ENCODE data around the gene TRPV4.

TRPV4 gene

DNA sequence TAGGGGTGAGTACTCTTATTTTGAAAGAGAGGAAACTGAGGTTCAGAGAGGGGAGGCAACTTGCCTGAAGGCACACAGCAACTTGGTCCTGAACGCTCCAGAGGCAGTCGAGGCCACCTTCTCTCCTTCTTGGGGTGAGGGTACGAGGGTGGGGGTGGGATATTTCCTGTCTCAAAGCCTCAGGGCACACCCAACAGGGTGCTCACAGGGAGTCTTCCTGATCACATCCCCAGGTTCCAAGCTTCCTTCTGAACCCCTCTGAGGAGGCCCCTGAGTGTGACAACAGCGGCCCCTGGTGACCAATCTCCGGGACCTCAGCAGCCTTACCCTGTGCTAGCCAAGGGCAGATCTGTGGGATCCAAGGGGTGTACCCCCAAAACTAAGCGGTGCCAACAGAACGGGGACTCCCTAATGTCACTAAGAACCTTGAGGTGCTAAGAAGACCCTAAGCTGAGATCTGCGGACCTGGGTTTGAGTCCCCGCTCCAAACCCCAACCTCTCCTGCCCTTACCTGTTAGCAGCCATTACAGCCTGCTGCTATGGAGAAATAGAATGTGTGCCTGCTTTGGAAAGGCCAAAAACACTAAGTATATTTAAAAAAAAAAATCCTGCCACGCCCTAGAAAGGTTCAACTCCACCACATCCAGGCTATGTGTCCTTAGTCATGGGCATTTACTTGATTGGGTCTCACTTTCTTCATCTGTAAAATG lies 57.9 kb downstream of the TRPV4 start:
- peak; percentile 76 for DNase-seq

DNA sequence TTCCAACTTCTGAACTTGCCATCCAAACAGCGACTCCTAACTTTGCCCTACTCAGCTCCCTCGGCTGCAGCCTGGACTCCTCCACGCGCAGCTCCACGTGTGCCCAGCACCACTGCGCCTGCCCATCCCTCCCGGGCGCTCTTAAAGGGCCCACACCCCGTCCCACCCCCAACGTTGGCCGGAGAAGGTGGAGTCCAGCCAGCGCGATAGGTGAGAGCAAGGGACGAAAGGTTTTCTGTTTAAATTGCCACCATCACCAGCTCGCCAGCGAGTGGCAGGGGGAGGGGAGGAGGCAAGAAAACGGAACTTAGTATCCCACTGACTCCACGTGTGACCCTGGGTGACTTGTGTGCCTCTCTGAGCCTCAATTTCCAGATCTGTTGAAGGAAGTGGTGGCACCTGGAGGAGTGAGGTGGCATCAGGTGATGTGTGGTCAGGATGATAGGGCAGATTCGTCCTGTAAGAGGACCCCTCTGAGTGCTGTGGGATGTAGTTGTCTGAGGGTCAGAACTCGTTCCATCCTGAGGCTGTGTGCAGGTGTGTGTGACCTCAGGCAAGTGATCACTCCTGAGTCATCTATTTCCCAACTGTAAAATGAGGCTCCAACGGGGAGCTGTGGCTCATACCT lies 59.7 kb downstream of the TRPV4 start:
- DNase-seq: no peak

DNA sequence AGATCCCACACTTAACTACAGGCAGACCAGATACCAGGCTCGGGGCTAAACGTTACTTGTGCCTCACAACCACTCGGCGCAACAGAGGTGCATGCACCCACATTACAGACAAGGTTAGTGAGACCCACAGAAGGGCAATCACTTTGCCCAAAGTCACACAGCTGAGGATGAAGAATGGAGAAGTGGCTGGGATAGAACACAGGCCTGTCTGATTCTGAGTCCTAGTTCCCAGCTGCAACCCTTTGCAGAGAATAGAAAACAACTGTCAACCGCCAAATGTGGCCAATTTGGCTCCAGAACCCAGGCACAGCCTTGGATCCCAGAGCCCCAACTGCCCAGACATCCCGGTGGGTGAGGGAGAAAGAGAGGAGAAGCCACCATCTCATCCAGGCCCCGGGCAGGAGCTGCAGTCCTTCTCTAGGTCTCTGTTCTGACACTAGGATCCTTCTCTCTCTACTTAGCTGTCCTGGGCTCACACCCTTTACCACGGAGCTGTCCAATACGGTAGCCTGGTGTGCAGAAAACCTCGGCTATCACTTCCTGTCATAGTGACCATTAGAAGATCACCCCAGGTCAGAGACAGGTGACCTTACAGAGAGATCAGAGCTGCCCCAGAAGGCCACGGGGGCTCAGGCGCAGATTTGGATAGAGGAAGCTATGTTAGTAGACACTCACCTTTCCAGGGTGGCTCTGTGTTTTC lies 60.4 kb downstream of the TRPV4 start:
- no peak for DNase-seq

DNA sequence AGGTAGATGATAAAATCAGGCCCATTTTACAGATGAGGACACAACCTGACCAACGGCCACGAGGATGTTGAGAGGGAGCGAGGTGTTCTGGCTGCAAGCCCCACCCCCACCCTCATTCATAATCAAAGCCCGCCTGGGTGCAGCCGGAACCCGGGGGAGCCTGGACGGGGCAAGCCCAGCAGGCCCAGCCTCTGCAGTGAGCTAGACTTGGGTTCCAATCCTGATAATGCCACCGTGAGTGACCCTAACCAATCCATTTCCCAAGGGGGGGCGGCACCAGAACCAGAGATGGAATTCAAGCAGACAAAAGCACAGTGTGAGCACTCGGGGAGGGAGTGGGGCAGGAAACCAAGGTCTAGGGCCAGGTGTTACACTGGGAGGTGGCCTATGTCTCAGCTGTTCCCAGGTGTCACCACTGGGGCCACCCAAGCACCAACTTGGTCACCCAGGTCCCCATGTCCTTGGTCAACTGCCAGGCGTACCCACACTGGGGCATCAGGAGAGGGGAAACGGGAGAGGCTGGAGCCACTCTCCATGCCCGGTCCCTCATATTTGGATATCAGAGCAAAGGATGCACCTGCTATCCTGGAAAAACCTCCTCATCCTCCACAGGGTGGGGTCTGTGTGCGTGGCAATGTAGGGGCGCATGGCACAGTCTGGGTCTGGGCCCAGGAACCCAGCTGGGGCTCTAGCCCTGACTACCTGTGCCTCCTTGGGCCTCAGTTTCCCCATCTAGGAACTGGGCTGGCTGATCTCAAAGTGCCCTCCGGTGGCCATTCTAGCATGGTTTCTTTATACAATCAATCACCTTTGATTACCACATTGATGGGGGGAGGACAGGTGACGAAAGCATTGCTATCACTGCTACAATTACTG lies 61.2 kb downstream of the TRPV4 start:
- DNase-seq: no peak

DNA sequence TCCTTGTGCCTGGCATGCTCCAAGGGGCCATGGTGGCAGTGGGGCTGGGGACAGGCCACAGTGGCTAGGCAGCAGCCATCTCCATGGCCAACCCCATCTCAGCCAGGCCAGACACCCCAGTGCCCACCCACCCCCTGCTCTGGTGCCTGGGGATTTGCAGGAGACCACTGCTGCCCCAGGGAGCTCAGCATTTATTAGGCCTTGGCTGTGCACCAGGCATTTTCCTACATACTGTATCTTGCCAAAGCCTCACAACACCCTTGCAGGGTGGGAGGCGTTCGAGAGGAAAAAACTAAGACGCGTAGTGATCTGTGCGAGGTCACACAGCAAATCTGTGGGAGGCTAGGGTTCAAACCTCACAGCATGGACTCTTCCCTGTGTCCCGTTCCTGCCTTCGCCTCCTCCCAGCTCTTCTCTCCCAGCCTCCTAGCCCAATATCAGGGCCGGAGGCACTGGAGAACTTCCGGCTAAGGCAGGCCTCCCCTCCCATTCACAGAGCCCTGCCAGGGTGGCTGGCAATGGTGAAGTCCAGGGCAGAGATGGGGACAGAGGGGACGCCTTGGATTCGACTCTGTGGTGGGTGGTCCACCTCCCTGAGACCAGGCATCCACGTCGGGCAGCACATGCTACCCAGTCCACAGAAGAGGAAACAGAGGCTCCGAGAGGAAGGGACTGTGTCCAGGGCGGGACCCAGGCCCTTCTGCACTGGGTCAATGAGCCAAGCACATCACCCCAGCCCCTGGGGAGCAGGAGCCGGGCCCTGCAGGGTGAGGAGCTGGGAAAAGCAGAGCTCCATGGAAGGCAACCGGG lies 62.1 kb downstream of the TRPV4 start:
- no peak for DNase-seq

DNA sequence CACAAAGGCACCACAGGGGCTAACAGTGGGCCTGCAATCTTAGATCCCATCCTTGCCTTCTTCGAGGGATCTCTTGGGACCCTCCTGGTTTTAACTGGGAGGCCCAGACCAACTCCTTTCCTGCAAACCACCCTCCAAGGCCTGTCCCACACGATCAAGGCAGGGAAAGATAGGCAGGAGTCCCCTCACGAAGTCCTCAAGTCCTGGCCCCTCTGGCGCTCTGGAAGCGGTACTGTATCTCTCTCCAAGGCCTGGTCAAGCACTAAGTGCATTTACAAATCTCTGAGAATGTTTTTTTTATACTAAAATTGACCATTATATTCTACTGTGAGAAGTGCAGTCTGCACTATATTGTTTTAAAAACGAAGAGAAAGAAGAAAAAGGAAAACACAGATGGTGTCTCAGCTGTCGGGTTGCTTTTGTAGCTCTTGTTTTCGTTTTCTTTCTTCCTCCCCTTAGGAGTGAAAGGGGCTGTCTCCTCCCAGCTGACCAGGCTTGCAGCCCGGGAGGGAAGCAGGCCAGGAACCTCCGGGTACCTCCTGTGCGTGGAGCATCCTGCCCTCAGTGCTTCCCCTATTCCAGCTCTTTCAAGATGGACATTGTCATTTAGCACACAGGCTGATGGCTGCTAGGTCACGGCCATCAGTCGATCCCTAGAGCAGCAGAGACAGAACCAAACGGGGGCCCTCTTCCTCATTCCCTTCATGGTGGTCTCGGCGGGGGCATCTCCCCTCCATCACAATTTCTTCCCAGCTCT lies 62.9 kb downstream of the TRPV4 start:
- no peak for DNase-seq

DNA sequence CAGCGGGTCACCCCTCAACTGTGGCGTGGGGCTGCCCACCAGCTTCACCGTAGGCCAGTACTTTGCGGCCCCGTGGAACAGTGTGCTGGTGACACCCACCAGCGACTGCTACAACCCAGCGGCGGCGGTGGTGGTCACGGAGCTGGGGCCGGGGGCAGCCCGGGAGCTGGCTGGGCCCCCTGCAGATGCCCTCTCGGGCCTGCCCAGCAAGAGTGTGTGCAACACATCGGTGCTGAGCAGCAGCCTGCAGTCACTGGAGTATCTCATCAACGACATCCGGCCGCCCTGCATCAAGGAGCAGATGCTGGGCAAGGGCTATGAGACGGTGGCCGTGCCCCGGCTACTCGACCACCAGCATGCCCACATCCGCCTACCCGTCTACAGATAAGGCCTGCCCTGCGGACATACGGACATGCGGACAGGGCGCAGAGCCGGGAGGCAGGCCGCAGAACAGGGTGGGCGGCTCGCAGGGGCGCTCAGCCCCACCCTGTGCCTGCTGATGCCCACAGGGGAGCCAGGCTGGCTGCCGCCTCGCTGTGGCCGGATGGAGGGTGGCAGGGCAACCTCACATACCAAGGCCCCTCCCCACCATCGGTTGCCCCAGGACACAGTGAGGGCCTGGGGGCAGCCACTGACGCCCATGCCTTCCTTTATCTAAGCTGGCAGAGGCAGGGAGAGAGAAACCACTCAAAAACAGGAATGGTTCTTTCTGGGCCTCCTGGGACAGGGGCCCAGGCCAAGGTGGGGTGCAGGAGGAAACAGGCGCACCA lies 64.1 kb downstream of the TRPV4 start:
- no peak for DNase-seq

DNA sequence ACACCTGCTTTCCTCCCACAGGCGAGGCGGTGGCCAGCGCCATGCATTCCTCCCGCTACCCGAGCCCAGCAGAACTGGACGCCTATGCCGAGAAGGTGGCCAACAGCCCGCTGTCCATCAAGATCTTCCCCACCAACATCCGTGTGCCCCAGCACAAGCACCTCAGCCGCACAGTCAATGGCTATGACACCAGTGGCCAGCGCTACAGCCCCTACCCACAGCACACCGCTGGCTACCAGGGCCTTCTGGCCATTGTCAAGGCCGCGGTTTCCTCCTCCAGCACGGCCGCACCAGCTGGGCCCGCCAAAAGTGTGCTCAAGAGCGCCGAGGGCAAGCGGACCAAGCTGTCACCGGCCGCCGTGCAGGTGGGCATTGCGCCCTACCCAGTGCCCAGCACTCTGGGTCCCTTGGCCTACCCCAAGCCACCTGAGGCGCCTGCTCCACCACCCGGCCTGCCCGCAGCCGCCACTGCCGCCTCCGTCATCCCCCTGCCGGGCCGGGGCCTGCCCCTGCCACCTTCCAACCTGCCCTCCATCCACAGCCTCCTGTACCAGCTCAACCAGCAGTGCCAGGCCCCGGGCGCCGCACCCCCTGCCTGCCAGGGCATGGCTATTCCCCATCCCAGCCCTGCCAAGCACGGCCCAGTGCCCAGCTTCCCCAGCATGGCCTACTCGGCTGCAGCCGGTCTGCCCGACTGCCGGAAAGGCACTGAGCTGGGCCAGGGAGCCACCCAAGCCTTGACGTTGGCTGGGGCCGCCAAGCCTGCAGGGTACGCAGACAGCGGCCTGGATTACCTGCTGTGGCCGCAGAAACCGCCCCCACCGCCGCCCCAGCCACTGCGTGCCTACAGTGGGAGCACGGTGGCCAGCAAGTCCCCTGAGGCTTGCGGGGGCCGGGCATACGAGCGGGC lies 65.0 kb downstream of the TRPV4 start:
- DNase-seq: no peak

DNA sequence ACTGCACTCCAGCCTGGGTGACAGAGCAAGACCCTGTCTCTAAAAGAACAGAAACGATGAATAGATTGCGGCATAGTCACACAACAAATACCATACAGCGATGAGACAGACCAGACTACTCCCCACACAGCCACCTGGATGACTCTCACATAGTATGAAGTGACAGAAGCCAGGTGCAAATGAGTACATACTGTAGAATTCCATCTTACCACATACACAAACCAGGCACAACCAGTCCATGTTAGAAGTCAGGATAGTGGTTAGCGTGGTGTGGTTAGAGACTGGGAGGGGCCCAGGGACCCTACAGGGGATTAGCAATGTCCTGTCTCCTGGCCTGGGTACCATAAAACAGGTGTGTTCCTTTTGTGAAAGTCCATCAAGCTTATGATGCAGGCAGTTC lies 65.7 kb downstream of the TRPV4 start:
- no peak for DNase-seq

DNA sequence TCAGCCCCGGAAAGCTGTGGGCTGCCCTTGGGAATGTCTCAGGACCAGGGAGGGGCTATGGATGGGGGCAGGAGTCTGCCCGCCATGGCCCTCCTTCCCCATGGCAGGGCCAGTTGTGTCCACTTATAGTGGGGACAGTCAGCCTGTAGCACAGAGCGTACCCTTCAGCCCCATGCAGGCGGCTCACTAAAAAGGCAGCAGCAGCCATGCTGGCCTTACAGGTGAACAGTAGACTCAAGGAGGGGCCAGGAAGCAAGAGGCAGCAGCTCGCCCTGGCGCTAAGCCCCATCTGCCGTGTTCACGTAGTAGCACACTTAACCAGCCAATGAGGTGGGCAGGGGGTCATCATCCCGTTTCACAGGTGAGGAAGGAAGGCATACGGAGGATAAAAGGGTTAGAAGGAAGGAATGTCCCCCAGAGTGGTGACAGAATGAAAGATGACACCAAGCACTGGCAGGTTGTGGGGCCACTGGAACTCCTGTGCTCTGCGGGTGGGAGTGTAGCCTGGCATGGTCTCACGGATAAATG lies 66.9 kb downstream of the TRPV4 start:
- no peak for DNase-seq

DNA sequence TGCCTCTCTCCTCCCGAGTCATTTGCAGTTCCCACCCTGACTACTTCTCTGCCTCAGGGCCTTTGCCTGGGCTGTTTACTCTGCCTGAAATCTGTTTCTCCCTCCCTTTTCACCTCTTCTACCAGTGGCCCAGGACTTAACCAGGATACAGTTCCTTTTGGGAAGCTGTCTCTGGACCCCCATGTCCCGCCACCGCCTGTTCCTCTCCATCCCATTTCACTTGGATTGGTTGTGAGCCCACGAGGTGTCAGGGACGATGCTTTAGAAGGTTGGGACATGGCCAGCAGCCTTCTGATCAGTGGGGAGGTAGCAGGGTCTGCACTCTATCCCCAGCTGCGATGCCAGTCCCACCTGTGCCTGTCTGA lies 67.8 kb downstream of the TRPV4 start:
- no peak for DNase-seq

DNA sequence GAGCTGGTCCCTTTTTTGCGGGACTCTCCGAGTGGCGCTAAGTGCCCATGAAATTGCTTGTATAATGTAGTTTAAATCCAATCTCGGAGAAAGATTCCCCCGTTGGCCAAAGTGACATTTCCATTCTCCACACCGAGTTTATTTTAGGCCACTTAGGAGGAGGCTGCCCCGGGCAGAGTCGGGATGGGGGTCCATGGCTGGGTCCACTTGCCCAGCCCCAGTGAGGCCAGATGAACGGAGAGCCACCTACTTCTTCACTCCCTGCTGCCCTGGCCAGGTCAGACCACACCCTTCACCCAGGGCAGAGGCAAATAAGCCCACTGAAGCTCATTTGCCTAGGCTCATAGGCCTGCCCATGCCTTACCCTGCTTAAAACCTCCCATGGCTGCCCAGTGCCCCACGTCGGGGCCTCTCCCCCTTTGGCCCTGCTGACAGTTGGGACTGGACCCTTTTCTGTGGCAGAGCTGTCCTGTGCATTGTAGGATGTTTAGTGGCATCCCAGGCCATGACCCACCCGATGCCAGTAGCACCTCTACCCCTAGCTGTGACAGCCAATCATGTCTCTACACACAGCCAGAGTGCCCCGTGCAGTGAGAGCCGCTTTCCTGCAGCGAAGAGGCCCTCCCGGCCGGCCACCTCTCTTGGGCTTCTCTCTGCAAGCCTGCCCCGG lies 68.3 kb downstream of the TRPV4 start:
- no peak for DNase-seq

DNA sequence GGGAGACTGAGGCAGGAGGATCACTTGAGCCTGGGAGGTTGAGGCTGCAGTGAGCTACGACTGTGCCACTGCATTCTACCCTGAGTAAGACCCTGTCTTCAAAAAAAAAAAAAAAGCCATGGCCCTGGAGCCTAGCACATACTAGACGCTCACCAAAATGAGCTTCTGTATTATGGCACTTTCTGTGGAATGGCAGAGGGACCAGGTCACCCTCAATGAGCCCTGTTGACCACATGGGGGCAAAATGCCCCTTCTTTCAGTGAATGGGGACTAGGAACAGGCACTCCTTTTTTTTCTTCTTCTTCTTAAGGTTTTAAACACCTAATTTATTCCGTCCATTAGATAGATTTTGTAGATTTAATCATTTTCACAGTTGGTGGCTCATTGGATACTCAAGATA lies 69.1 kb downstream of the TRPV4 start:
- no peak for DNase-seq

DNA sequence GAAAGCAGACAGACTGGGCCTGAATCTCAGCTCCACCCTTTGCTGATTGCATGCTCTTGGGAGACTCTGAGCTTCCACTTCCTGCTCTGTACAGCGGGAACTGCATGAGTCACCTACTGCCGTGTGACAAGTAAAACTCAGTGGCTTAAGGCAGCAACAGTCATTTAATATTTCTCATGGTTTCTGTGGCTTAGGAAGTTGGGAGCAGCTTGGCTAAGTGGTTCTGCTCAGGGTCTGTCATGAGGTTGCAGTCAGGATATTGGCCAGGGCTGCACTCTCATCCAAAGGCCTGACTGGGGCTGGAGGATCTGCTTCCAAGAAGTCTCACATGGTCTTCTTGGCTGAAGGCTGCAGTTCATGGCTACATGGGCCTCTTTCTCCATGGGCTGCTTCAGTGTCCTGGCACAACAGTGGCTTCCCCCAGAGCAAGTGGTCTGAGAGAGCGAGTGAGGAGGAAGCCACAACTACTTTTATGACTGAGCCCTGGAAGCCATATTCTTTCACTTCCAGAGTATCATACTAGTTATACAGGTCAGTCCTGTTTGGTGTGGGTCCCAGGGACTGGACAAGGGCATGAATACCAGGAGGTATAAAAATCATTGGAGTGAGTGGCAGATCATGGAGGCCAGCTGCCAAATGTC lies 69.9 kb downstream of the TRPV4 start:
- peak; percentile 87 for DNase-seq

DNA sequence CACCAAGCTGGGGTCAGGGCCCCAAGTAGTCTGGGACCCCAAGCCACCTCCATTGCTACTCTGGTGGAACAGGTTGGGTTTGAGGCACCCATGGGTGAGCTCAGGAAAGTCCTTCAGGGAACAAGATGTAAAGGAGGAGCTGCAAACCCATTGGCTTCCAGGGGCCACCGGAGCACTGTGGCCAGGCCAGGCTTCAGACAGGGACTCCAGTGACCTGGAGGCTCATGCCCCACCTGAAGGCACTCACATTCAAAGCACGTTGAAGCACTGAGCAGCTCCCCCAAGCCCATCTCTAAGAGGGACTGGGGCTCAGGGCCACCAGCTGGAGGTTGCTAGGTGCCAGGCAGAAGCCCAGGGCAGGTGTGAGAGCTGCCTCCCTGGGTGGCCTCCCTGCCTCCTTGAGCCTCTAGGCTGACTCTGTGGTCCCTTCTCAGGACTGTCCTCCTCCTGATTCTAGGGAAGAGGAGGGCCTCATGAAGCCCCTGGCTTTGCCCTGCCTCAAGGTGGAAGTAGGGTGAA lies 70.5 kb downstream of the TRPV4 start:
- DNase-seq: no peak

DNA sequence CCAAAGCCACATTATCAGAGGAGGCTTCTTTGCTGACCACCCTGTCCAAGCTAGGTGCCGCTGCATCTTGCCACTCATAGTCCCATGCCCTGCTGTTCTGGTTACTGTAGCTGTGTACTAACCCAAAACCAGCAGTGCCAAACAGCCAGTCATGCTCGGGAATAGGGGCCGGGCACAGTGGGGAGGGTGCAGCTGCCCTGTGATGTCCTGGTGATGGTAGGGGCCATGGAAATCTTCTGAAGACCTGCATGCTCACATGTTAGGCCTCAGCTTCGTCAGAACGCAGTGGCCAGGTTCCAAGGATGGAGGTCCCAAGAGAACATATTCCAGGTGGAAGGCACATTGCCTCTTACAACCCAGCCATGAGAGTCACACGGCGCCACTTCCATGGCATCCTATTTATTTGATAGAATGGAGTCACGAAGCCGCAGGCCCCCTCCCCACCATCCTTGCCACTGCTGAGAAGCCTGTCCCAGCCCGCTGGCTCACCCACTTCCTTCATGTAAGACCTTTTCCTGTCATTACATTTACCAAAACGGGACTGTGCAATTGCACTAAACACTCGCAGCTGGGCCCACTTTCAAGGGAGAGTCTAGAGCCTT lies 71.0 kb downstream of the TRPV4 start:
- DNase-seq: no peak

All from suppressor macrophage treated with lipopolysaccharide for 4 hours (primary cell).